A549 treated with AZD9567 at 1 μM for 4 hours (cell line): ENCODE data around the gene RBSN. TPM values are rescaled to one million over a fixed set of nuclear protein-coding genes. Genes with fewer than 3 reads are reported as not detected.

Experiments used
- total RNA-seq: library from RNA; stranded (reverse); fragments of 200-300 nt; extraction: Qiagen RNA extraction; gene quantifications from 5 replicates; pipeline ENCODE4 v1.2.3, GENCODE V29; 2022; ENCODE audit not compliant: insufficient read depth

Gene RBSN
- 8.6 to 10.7 TPM (median 9.8 TPM) in 5 replicates for total RNA-seq

DNA sequence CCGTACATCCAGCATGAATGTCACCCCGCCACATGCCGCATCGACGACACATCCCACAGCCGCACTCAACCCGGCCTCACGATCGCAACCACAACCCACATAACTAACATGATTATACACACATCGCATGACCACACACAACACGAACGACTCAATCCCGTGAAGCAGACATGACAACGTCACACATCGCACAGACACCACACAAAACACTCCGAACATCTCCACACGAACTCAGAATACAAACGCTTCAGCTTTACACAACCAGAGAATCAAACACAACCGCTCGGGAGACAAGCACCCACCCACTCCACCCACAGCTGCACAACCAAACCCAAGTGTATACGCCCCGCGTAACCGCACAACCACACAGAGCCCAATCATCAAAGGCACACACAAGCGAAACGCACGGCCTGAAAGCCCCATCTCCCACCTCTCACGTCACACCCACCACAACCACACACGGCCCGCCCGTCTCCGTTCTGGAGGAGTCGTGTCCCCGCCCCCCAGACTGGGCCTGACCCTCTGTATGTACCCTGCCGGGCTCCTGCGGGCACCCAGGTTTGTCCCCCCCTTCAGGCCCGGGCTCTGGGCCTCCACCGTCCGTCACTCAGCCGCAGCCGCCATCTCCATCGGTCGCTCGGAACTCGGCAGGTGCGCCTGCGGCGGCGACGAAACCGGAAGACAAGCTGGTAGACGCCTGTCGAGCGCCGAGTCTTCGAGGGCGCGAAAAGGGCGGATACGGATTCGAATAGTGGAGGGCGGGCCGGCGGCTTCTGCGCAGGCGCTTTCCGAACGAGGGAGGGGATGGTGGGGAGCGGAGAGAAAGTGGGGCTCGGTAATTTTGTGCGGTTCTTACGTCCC, at the start of gene RBSN:
TSS of gene RBSN (minus strand) at position 646 of the 861 bp plus-strand sequence. CDS start 3,028 bp downstream, outside the sequence.

DNA sequence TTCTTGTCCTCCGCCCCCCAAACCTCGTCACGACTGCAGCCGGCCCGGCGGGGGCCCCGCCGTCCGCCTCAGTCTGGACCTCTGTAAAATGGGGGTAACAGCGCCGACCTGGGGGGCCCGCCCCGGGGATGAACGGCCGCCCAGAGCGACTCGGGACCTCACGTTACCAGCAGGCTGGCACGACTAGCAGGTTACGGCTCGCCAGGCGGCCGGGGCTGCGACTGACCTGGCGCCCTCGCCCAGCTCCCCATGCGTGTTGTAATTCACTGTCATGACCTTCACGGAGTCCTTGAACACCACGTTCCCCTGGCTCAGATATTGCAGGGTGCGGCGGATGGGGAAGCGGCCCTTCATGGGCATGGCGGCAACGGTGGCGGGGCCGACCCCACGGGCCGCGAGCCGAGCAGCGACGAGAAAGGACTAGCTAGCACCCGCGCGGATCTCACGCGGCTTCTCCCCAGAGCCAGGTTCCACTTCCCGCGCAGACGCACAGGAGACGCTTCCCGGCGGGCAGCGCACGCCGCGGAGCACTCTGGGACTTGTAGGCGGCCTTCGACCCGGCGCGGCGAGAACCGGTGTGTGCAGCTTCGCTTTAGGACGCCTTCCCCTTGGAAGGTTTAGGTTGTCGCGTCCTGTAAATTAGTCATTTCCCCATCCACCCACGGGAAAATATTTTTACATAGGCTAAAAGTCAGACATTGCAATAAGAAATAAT, 34.0 kb downstream of the RBSN start, which contains the start of gene MRPS25:
TSS of gene MRPS25 (minus strand) at position 481 of the 715 bp plus-strand sequence. CDS start at position 360, 121 bp downstream.

Other genes starting within 250 kb of the RBSN start
- 10.7 to 17.6 TPM (median 15.4 TPM) in 5 replicates for gene NR2C2, start 151.6 kb downstream of the RBSN start, total RNA-seq
- 56.1 to 65.3 TPM (median 60.8 TPM) in 5 replicates for gene MRPS25, start 33.8 kb downstream of the RBSN start, total RNA-seq
- 22.2 to 39.6 TPM (median 25.9 TPM) in 5 replicates for gene CAPN7, start 107.1 kb upstream of the RBSN start, total RNA-seq
- gene SH3BP5, start 233.4 kb upstream of the RBSN start, total RNA-seq, result 17.7 to 18.8 TPM (median 17.8 TPM) in 5 replicates